GM19467 (cell line): ENCODE measurements around the gene AMFR.

Source experiments
- ATAC-seq: cut with Tn5 transposase; IDR thresholded peaks from one replicate; pipeline ENCODE4 v1.9.1; 2021; ENCODE audit warnings: mild to moderate bottlenecking, moderate library complexity; ENCODE audit not compliant: unreplicated experiment

The AMFR gene

DNA sequence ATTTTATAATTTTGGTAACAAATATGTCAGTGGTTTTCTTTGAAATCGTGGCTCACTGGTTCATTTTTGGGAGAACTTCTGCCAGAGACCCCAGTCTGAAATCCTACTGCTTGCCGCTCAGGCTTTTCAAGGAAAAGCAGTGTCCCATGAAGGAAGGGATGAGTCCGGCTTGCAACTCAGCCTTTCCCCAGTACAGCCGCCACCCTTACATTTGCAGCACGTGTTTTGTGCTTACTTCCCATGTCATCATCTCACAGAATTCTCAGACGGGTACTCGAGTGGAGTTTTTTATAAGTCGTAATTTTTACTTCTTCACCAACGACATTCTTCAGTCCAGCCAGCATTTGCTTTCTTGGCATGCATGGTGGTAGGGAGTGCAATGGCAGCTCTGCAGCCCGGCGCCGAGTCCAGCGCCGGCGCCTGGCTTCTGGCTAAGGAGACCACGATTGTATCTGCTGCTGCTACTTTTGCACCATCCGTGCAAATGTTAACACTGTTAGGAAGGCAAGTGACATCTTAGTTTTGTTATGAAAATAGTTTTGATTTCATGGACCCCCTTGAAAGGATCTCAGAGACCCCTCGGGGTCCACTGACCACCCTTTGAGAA lies 111.0 kb downstream of the AMFR start:
- no peak for ATAC-seq

DNA sequence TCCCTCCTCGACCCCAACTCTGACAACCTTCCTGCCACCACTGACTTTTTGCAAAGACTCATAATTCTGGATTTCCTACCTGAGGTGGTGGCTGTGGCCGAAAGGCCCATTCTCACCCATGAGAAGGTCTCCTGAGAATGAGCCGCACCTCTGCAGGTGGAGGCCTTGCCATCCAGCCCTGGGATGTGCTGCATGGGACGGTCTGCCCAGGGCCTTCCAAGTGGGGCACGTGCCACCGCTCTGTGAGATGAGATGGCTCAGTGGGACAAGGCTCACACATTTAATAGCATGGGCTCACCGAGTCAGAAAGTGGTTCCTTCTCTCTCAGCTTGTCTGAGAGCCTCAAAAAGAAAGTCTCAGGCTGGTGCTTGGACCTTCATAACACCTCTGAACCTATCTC lies 112.8 kb downstream of the AMFR start:
- no peak for ATAC-seq

DNA sequence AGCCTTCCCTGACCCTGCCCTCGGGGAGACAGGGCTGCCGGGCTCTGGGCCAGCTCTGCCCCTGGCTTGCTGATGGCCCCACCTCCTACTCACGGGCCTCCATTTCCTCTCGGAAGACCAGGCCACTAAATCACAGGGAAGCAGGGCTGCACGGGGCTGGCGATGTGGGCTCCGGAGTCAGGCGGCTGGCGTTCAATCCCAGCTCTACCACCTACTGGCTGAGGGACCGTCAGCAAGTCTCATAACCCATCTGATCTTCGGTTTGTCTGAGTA lies 113.4 kb downstream of the AMFR start:
- no peak for ATAC-seq
